GM18526 (cell line): ENCODE results near the gene CMSS1.

Experiments
- POLR2A ChIP-seq: IDR thresholded peaks from 3 replicates; pipeline ENCODE4 v1.6.1; 2011; ENCODE audit not compliant: insufficient read length; ENCODE audit errors: extremely low read depth

Gene CMSS1

DNA sequence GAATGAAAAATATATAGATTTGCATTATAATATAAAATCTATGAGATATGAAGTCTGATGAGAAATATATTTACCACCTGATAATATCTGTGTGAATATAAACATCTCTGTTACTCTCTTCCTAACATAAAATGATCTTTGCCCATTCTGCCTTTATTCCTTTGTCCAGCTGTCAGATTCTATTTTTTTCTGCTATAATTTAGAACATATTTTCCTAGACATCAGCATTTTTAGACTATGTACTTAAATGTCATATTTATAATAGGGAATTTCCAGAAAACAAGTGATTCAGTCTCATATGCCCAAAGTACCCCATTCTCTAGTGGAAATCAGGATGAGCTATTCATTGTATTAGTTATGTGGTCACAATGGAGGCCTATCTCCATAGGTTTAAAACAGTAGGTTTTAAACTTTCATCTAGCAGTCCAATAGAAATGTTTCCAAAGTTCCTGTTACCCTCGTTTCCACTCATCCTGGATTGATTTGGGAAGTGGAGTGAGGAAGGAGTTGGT, 213.3 kb downstream of the CMSS1 start:
- TF ChIP-seq POLR2A, result no peak

DNA sequence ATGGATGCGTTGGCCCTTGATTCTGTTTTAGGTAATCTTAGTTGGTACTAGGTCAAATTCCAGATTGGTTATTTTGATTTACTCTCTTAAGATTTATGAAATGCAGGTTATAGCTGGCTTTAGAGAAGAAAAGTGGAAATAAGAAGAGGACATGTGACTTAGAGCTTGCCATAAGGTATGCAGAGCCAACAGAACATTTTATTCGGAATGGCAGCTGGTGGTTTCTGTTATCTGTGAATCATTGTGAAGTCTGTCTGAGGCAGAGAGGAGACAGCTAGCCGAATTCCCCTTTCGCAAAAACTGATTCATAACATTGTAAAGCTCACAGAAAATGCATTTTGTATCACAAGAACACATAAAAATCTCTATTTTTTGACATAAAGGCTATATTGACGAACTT, 214.6 kb downstream of the CMSS1 start:
- TF ChIP-seq POLR2A, result no peak

DNA sequence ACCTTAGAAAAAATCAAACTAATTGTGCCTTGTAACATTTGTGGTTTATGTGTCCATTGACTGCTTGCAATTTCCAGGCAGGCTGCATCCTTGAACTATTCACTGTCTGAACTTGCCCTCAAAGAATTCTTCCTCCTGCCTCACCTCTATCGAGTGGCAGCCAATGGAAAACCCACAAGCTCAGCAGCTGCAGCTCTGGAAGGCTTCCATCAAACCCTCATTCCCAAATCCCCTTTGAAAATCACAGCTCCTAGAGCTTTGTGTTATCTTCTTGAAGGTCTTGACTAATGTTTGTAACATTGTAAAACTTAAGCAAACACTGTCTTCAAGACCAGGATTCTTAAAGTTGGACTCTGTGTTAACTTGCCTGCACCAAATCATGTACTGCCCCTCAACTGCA, 215.5 kb downstream of the CMSS1 start:
- no peak for TF ChIP-seq POLR2A

DNA sequence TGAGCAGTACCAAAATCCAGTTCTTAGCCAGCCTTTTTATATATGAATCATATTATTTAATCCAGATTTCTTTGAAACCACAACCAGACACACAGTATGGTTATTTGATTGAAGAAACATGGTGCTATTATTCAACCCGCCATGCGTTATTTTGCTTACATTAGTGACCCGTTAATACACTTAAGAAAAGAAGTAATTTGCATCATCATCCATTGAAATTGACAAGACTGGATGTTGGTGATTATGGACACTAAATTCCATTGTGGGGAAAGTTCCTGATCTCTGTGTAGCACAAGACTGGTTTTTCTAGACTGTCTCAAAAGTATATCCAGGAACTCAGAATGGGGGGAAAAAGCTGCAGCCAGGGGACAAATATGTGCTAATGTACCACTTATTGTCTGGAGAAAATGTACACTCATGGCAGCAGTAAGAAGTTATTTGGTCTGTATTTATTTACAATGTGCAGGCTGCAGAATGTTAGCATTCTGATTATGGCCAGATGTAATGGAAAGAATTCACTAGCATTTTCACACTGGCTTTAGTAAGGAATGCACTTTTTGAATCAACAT, 216.3 kb downstream of the CMSS1 start:
- no peak for TF ChIP-seq POLR2A

DNA sequence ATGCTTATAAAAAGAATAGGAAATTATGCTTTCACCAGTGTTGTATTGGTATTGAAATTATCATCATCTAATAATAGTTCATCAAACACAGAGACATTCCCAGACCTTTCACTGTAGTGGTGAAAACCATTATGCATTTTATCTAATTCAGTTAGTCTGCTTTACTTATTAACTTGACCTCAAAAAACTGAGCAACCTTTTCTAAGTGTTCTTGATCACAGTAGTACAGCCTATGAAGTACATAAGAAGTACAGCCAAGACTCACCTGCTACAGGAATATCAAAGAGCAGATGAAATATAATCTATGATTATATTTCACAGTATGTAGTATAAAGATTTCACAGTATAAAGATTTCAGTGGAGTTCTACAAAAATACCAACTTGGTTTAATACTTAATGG, 221.4 kb downstream of the CMSS1 start:
- TF ChIP-seq POLR2A, result no peak

DNA sequence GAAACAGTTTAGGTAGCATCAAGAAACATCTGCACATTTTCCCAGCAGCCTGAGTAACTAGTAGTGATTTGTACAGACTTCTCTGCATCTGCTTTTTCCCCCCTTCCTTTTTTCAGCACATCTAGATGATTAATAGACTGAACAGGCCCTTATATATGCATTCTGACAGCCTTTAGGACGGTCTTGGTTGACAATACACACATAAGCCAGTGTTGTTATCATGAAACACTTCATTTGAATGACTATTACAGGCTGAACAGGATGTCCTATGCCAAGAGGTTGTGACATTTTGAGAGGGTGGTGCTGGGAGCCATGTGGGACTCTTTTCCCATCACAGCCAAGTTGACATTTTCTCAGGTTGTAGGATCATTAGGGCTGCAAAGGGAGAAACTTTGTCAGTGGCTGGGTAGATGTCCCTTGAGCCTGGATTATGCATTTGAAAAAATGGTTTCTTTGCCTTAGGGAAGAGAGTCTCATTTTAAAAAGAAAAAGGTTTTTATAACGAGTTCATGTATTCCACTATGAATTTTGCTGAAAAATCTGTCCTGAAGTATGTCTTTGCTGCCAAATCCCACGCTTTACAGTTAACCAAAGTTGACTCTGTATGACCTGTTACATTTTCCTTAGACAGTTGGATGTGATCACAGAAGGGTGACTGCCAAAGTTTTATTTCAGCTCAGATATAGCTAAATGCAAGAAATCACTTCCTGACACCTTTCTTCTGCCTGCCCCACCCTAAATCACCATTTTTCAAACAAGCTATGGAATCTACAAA, 223.0 kb downstream of the CMSS1 start:
- TF ChIP-seq POLR2A, result no peak

DNA sequence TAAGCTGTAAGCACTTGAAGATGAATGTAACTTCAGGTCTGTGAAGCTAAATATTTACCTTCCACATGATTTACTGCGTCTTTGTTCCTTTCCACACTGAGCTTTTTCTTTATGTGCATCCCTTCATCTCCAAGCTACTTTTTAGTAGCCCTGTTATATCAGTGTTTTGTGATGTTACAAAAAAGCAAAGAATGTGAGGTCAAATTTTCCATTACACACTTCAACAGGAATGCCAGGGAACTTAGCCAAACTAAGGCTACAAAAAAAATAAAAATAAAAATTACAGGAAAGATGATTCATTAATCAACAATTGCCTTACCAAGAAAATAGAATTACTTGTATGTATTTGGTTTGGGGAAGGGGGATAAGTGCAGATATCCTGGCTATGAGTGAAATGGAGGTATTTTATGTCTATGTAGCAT, 223.7 kb downstream of the CMSS1 start:
- no peak for TF ChIP-seq POLR2A

DNA sequence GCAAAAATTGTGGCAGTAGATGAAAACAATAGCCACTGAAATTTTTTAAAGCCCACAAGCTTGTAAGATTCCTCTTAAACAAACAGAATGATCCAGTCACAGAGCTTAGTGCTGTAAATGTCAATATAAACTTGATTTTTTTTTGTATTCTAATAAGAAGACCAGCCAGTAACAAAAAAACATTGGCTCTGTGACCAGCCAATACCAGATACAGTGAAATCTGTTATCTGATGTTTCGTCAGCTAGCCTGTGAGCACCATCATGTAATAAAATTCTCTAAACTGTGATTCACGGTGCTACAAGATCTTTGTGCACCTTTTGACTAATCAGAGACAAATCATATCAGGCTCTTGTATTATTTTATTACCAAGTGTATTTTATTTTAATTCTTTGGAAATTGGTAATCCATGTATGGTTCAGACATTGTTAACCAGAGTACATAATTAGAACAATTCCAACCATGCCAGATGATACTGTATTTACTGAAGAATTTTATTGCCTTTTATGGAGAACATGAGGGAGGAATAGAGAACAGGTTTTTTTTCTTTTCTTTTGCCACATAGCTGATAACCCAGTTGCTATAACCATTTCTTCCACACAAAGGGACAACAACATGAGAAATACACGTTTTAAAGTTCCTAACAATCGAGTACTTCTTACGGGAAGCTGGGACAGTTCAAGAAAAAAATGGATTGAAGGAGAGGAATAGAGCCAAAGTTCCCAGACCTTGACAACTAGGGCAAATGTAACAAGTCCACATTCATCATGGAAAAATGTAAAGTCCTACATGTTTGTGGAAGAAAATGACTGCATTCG, 224.7 kb downstream of the CMSS1 start:
- TF ChIP-seq POLR2A, result no peak

DNA sequence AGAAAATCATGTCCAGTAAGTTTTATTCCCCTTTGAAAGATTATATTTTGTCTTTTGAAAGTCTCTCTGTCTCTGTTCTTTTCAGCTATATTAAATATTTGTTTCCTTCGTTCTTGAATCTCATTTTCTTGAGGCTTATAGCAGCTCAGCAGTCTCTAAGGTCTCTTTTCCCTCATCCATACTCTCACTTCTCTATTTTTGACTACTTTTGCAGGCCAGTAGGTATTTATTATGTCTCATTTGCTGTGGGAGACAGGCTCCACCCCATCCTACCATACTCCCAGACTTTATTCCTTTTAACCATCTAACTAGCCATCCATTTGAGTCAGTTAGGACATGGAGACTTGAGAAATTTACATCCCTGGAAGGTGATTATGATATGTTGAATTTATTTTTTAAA, 225.6 kb downstream of the CMSS1 start:
- TF ChIP-seq POLR2A, result no peak

DNA sequence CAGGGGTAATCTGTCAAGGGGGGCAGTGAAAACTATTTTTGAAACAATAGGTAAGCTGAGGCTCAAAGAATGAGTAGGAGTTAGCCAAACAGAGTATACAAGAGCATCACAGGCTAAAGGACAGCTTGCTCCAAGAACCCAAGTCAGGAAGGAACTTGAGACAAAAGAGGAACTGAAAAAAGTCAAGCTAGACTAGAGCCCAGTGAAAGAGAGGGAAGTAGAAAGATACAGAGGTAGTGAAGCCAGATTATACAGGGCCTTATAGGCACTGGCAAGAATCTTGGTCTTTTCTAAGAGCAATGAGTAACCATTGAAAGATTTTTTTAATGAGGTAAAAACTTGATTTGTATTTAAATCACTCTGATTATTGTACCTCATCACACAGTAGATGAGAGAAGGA, 226.7 kb downstream of the CMSS1 start:
- TF ChIP-seq POLR2A, result no peak

DNA sequence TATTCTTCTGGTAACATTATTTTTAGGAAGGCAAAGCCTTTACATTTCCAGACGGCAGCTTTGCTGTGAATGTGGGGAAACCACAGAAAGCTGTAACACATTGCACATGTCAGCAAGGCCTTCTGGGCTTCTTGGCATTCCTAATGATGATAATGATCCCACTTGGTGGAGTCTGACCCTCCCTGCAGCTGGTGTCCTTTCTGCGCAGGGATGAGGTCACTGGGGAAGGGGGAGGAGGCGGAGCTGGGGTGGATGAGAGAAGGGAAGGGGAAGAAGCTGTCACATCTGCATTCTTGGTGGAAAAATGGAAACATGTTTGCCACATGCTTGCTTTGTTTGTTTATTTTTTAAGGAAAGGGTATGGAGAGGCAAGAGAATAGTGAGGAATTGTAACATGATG, 228.0 kb downstream of the CMSS1 start:
- no peak for TF ChIP-seq POLR2A

DNA sequence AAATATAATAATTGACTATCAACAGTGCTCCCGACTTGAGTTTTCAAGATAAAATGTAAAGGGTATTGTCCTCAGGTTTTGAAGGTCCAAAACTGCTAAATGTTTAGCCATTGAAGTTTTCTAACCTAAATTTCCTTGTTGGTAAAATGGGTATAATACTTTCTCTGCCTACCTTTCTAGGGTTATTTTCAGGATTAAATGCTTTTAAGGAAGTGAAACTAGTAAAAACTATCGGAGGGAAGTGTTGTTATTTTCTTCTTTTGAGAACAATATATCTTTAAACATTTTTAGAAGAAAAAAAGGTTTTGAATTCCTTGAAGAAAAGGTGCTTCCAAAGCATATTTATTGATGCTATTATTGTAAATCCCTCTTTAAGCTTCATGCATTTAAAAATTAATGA, 229.3 kb downstream of the CMSS1 start:
- TF ChIP-seq POLR2A, result no peak

DNA sequence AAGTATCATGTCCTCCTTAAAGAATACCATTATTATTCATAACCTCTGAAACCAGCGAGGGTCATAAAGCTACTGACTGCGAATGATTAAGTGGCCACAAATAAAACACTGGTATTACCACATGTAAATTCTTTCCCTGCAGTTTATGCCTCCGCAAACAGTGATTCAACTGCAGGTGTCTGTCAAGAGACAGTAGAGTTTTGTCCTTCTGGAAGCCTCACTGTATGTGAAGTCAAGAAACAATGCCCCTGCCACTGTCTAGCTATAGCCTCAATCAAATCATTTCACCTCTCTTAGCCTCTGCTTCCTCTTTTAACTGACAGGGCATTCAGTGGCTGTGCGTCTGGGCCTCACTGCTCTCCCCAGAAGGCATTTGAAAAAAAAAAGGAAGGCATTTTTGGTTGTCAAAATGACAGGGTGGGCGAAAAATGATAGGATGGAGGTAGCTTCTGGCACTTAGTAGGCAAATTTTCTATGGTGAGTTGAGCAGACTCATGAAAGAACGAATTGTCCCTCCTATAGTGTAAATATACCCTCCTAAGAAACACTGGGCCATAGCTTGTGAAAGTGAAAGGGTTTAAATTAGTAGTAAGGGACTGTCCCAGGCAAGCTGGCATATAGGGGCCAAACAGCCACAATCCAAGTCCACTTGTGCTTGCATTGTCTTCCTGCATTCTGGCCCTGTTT, 229.9 kb downstream of the CMSS1 start:
- no peak for TF ChIP-seq POLR2A

DNA sequence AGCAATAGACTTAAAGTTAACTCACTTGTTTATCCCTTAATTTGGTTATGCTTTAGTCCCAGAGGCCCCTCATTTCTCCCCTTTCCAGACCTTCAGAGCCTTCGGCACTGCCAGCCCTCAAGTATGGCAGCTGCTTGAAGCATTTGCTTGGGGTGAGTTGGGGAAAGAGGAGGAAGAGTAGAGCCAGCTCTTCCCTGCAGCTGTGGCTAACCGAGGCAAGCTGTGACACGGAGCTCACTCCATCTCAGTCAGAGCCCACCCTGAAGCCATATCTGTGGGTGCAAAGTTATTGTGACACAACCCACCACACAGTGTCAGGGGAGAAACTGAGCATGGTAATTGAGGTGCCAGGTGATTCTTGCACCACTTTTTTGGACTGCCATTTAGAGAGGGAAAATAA, 230.6 kb downstream of the CMSS1 start:
- TF ChIP-seq POLR2A, result no peak

DNA sequence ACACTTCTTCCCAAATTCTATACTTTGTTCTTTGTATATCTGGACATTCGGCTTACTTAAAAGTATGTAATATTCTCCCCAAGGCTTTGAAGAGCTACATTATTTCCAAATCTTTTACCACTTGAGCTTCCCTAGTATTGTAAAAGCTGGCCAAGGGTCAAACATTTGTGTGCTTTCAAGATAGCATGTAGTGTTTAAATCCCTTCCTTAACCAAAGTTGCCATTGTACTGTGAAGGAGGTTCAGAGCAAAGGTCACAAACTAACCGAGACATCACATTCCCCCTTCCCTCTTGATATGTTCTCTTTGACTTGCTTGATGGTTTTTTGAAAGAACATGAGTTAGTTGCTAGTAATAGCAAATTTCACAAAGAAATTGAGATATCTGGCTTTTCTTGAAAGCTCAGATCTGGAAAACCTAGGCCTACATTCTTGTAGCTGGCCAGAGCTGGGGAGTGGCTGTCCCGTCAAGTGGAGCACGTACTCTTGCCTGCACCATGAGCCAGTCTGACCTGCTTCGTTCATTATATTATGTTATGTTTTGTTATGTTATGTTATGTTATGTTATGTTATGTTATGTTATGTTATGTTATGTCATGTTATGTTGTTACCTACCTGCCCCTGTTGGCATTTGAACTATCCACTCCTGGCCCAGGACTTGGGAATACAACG, 236.4 kb downstream of the CMSS1 start:
- no peak for TF ChIP-seq POLR2A
